OCI-LY1 (cell line): Measurements from ENCODE around the gene ZNF804A.

Experiments used
- CTCF ChIP-seq: fragments of 200-600 bp; sonication (generic), shearing (Covaris generic); IDR thresholded peaks from 2 replicates; pipeline ENCODE4 v1.5.1; 2017; ENCODE audit warnings: mild to moderate bottlenecking, antibody characterized with exemption, low read length, moderate library complexity, mixed read lengths
- EZH2 ChIP-seq: fragments of 200-600 bp; sonication (generic), shearing (Covaris generic); IDR thresholded peaks from 2 replicates; pipeline ENCODE4 v1.8.0; 2017; ENCODE audit warnings: borderline replicate concordance, mixed run types, mild to moderate bottlenecking, antibody characterized with exemption, low read length, moderate library complexity, mixed read lengths

DNA sequence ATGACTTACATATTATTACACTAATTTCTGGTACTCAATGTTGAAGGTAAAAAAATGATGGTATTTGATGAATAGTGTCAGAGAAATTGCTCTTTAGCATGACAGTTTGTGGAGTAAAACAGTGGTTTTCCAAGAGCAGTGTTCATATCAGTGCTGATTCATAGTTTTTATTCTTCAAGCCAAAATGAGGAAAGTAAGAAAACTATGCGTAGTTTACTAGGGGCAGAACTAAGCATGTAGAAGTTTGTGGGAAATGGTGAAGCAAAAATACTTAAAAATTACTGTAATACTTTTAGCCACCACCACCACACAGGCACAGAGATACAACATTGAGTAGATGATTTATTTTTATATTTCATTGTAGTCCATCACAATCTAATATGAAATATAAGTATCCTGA, 137.3 kb downstream of the ZNF804A start:
- TF ChIP-seq CTCF = no peak
- no peak for TF ChIP-seq EZH2
